H4 (cell line): ENCODE data around the gene KRTAP6-1. TPM values are rescaled to one million over a fixed set of nuclear protein-coding genes. Genes with fewer than 3 reads are reported as not detected.

Experiments
- DNase-seq: peaks from one replicate; pipeline ENCODE4 v3.0.0-alpha.2; 2015; ENCODE audit warnings: low spot score
- total RNA-seq: library from RNA; depleted of rRNA; stranded (reverse); fragments of >200 nt; shearing (Covaris generic); gene quantifications from 2 replicates; pipeline ENCODE4 v1.2.3, GENCODE V29; 2014; rRNA removed

Gene KRTAP6-1
- not detected in 2 replicates for total RNA-seq

- DNase-seq, result no peak
Measured at GRCh38 chr21:30613836-30614235, at the start of gene KRTAP6-1. Gene KRTAP6-1 (minus strand): TSS chr21:30613930. CDS start chr21:30613904, 26 bp downstream.

GRCh38 chr21:30652891-30653290 is 39.2 kb upstream of the KRTAP6-1 start:
- DNase-seq, result no peak

DNA sequence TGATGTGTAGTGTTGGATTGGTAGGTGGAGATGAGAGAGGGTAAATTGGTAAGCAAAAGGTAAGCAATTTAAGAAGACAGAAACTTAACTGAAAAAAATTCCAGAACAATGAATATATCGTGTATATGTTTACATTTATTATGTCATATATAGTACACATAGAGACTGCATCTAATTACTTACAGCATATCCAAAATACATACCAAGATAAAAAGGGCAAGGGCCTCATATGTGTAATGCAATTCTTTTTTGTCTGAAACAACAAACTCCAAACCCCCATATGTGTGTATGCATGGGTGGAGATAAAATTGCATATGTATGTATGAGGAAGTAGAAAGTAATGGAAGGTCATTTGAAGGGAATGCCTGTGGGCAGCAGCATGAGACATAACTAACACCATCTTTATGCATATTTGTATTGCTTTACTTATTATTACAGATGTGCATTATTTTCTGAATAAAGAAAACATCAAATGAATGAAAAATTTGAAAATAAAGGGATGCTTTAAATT is 33.2 kb upstream of the KRTAP6-1 start:
- DNase-seq, result no peak

DNA sequence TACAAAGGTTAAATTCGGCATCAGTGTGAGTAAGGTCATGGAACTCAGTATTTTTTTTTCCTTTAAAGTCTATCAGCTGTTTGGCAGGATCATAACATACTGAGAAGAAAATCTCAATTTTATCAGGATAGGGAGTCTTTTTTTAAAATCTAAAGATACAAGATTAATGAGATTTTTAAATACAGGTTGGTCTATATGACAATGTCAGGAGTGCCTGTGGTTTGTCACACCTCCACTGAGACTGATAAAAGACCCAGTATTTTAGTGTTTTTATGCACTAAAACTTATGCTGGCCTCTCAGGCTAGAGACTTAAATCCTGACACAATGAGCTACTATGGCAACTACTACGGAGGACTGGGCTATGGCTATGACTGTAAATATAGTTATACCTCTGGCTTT is 28.8 kb upstream of the KRTAP6-1 start, which contains the start of gene KRTAP20-3:
TSS of gene KRTAP20-3 (plus strand) at position 301 of the 400 bp plus-strand sequence.
- no peak for DNase-seq

- DNase-seq, result no peak
Measured at GRCh38 chr21:30638686-30639085, 25.0 kb upstream of the KRTAP6-1 start.

- DNase-seq, result no peak
Measured at GRCh38 chr21:30634906-30635305, 21.2 kb upstream of the KRTAP6-1 start, which contains the start of gene KRTAP20-2. Gene KRTAP20-2 (plus strand): TSS chr21:30635206. CDS start chr21:30635264, 58 bp downstream.

GRCh38 chr21:30629200-30629599 is 15.5 kb upstream of the KRTAP6-1 start:
- no peak for DNase-seq

DNA sequence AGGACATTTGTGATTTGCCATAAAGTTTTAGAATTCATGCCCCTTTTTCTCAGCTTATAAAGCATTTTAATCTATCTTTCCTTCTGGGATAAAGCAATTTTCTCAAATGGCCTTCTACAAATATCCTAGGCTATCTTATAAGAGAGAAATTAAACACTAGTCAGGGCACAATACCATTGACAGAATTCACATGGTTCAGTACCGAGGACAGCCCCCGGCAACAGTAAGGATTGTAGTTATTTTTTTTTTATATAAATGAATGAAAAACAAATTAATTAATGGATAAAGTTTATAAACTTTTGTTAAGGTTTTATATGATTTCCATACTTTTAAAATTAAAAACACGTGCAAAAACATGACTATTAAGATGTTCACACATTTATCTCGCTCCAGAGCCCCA is 14.4 kb upstream of the KRTAP6-1 start:
- DNase-seq, result no peak

DNA sequence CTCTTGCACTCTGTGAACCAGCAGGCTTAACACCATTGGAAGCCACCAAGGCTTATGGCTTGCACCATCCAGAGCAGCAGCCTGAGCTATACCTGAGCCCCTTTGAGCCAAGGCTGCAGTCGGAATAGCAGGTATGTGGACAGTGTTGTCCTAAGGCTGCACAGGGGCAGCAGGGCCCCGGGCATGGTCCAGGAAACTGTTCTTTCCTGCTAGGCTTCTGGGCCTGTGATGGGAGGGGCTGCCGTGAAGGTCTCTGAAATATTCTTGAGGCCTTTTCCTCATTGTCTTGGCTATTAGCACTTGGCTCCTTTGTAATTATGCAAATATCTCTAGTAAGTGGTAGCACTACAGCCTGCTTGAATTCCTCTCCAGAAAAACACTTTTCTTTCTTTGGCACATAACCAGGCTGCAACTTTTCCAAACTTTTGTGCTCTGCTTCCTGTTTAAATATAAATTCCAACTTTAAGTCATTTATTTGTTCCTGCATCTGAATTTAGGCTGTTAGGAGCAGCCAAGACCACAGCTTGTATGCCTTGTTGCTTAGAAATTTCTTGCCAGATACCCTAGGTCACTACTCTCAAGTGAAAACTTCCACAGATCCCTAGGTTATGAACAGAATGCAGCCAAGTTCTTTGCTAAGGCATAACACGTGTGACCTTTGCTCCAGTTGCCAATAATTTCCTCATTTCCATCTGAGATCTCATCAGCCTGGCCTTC is 11.9 kb upstream of the KRTAP6-1 start:
- DNase-seq, result no peak

DNA sequence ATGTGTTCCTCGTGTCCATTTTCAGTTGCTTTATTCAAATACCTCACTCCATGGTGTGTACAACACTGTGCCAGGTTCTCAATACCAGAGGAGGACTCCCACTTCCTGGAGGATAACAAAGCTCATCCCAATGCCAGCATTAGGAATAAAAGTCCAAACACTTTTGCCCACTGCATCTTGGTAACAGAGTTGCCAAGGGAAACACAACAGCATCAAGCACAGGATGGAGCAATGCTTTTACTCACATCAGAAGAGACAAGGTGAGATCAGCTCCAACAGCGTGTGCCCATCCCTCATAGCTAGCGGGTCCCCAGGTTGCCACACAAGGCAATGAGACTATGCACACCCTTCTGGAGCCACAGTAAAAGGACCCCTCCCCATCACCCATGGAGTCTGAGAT is 9.6 kb upstream of the KRTAP6-1 start:
- no peak for DNase-seq

DNA sequence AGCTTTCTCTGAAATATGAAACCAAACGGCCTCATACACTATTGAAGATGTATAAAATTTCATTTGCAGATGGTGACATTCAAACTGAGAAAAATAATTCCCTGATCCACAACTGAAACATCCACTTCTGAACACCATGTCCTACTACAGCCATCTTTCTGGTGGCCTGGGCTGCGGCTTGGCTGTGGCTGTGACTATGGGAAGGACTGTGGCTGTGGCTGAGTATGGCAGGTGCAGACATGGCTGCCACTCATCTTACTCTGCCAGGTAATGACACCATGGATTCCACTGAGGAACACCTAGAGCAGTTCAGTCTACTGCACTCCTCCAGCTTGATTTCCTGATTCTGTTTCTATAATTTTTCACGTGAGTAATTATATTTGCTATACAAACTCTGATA is 6.8 kb upstream of the KRTAP6-1 start, which contains the start of gene KRTAP20-4:
TSS of gene KRTAP20-4 (plus strand) at position 106 of the 400 bp plus-strand sequence.
- no peak for DNase-seq

GRCh38 chr21:30620080-30620479 is 6.3 kb upstream of the KRTAP6-1 start:
- no peak for DNase-seq

GRCh38 chr21:30616125-30616524 is 2.4 kb upstream of the KRTAP6-1 start, which contains the start of gene KRTAP20-1:
Gene KRTAP20-1 (plus strand): TSS chr21:30616425. CDS start chr21:30616455, 30 bp downstream.
- DNase-seq, result no peak

DNA sequence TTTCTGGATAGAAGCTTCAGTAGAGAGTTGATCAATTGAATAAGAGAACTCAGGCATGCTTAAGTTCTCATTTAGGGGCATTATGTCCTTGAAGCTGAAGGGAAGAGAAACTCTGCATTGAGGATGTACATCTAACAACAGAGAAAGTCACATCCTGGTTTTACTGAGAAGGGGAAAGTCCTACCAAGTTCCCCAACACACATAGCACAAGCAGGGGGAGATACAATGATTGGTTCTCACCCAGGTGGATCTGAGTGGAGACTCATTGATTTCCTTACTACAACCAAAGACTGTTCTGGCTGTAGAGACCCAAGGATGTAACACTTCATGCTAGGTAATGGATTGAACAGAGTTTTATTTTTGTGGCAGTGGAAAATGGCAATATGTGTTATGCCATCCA is 1.5 kb upstream of the KRTAP6-1 start:
- no peak for DNase-seq

DNA sequence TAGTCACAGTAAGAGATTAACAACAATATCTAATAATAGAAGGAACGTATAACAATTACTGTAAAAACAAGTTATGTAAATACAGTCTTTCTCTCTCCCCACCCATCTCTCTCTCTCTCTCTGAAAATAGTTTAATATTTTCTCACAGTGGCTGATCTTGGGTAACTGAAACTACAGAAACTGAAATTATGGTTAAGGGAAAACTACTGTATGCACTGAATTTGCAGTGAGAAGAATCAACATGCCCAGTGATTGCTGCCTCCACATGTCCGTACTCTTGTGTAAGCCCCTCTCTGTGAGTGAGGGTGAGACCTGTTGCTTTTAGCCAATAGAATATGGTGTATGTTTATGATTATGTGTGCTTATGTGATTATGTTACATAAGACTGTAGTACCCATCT is 1.6 kb downstream of the KRTAP6-1 start:
- DNase-seq, result no peak

DNA sequence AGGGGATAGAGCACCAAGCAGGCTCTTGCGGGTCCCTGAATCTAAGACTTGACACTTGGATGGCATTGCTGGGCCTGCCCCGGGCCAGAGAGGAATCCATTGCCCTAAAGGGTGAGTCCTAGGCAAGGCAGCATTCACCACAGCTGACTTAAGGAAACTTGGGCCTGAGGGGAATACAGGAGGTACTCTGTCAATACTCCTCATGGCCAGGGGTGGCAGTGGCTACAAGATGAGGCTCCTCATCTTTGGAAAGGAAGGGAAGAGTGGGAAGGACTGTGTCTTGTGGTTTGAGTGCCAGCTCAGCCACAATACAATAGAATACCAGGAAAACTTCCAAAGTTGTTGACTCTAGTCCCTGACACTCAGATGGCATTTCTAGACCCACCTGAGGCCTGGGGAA is 7.8 kb downstream of the KRTAP6-1 start:
- DNase-seq, result peak; percentile 22

GRCh38 chr21:30600787-30601186 is 12.9 kb downstream of the KRTAP6-1 start, which contains the start of gene KRTAP22-1:
Gene KRTAP22-1 (plus strand): TSS chr21:30601087.
- no peak for DNase-seq

GRCh38 chr21:30598802-30599201 is 14.9 kb downstream of the KRTAP6-1 start, which contains the start of gene KRTAP6-2:
Gene KRTAP6-2 (minus strand): TSS chr21:30598902. CDS start chr21:30598874, 28 bp downstream.
- DNase-seq, result no peak

DNA sequence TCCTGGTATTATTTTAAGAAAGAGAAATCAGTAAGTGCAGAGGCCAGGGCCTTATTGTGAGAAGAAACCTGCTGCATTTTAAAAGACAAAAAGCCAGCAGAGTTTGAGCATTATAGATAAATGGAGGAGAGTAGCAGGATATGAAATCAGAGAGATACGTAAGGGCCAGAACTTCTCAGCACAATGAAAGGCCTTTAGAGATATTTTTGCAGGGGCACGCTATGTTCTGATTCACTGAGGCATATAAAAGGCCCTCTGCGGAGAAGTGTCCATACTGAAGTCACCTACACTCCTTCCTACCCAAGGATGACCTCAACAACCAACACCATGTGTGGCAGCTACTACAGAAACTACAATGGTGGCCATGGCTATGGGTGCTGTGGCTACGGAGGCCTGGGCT is 21.6 kb downstream of the KRTAP6-1 start, which contains the start of gene KRTAP6-3:
TSS of gene KRTAP6-3 (plus strand) at position 301 of the 400 bp plus-strand sequence. CDS start at position 307, 6 bp downstream.
- no peak for DNase-seq

DNA sequence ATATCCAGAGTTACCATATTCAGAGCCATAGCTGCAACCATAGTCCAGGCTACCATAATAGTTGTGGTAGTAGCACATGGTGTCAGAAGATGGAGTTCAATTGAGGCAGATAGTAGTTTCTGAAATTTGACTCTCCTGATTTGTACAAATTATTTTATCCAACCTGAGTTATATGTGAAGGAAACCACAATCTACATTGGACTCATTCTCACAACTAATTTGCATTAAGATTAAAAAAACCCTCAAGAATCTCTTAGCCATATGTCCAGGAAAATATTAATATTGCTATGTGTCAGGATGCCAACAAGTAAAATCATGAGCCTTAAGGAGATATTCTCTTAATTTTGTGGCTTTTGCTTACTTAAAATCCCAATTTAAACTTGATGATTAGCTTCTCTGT is 23.4 kb downstream of the KRTAP6-1 start, which contains the start of gene KRTAP22-2:
TSS of gene KRTAP22-2 (minus strand) at position 101 of the 400 bp plus-strand sequence.
- no peak for DNase-seq

DNA sequence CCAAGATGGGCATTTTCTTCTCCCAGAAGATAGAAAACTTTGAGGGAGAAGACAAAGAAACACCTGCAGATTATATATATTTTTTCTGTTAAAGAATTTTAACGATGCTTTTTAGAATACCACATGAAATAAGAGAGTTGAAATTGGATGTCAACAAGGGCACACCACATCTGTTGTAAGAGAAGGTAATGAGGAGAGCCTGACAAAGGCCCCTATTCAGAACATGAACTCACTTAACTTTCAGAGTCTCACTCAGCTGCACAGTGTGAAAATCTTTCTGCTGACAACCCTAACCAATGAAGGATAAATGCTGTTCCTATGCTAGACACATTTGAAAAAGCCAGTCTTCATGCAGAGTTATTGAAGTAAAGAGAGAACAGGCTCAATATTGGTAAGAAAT is 30.9 kb downstream of the KRTAP6-1 start:
- DNase-seq, result no peak

GRCh38 chr21:30580132-30580531 is 33.6 kb downstream of the KRTAP6-1 start:
- DNase-seq, result peak; percentile 7

GRCh38 chr21:30579346-30579745 is 34.4 kb downstream of the KRTAP6-1 start:
- DNase-seq, result no peak
